Head of caudate nucleus (tissue), 42 donors: ENCODE results near the gene FILIP1.
A peak's percentile ranks its signal among the peaks of the same experiment; 100 is the strongest.

Source experiments
- DNase-seq, 42 donors: peaks; one replicate each; pipeline versions ENCODE4 v3.0.0 to v3.0.0-alpha.2; 2020 to 2021; ENCODE audit warnings: mixed read lengths in 7 of 42
- intact Hi-C: fragments of 100-400 bp; cut with DNase I; formaldehyde crosslinking; loops from one replicate; pipeline ENCODE4 v1.15.0; 2022

FILIP1 gene

DNA sequence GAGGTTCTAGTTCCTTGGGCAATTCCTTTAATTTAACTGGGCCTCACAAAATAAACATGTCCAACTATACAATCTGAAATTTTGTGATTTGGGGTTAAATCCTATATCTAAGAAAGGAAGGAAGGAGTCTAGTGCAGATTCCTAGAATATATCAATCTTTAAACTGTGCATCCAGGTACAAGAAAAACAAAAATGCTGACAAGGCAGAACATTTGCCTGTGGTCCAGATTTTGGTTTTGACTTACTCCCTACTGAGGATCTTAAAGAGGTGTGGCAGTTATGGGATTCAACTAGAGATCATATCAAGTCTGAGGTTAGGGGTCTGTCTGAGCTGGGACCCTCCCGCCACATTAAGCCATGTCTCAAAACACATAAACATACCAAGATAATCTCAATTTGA, 232.3 kb downstream of the FILIP1 start:
- intact Hi-C loops, result no loop called here
- no peak for DNase-seq

DNA sequence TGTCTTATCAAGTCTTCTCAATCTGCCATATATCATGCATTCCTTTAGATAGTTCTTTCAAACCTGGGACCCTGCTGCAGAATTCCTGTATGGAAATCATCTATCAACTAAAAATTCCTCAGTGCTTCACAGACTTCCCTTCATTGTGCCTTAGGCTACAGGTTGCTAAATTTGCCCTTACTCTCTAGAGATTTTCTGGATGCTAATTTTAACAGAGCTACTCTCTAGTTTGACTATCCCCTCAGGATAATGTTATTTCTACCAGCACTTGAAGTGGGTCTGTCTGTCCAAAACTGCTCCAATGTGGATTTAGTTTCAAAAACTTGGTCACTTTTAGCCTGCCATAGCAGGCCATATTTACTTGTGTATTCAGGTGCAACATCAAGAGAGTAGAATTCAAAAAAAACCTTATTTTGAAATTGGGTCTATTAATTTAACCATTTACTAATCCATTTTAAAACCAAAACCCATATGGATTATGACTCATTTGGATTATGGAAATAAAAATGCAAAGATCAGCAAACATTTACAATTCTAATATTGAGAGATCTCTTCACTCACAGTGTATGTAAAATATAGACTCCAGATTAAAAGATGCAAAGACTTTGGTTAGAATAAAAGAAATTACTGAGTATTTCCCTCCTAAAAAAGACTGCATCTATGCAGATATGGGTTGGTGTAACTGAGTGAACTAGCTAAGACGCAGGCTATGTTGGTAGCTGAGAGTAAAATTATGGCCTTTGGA, 236.1 kb downstream of the FILIP1 start:
- intact Hi-C loops, result no loop called here

DNA sequence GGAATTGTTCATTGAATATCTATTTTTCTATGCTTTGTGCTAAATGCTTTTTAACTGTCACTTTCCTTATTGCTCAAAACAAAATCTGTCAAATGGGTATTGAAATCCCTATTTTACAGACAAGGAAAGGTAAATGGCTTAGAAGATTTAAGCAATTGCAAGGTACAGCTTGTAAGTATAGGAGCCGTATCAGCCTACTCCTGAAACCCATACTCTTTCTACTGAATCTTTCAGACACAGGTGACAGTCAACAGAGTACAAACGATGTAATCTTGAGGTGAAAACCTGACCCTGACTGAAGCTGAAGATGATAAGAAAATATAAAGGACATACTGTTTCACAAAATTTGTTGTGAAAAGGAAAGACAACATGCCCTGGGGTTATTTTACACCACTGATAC, 243.0 kb downstream of the FILIP1 start:
- intact Hi-C loops, result no loop called here

More for the DNA sequence above, 236.1 kb downstream of the FILIP1 start:
- DNase-seq, result no peak

DNA sequence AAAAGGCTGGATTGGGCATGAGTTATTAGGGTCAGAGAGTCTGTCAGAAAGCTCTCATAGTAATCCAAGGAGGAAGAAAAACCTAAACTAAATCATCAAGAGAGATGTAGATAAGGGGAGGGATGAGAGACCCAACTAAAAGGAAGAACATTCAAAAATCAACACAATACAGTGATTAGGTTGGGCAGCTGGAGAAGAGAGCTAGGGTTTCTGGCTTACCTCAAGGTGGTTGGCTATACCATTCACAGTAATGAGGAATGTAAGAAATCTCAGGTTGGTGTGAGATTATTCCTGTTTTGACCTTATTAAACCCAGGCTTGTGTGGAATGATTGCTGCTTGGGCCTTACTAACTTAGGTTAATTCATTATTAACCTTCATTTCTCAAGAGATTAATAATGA, 243.8 kb downstream of the FILIP1 start:
- DNase-seq, result no peak

More for the DNA sequence above, 243.0 kb downstream of the FILIP1 start:
- DNase-seq, result no peak

GRCh38 chr6:75246386-75246785, 247.2 kb downstream of the FILIP1 start:
- DNase-seq, result no peak
- intact Hi-C loops, result no loop called here

More for the DNA sequence above, 243.8 kb downstream of the FILIP1 start:
- intact Hi-C loops, result no loop called here

GRCh38 chr6:75244063-75244584, 249.5 kb downstream of the FILIP1 start:
- DNase-seq, result peak in 10 of 42 donors; percentile 4 to 47 (median 18)
- intact Hi-C loops, result no loop called here

DNA sequence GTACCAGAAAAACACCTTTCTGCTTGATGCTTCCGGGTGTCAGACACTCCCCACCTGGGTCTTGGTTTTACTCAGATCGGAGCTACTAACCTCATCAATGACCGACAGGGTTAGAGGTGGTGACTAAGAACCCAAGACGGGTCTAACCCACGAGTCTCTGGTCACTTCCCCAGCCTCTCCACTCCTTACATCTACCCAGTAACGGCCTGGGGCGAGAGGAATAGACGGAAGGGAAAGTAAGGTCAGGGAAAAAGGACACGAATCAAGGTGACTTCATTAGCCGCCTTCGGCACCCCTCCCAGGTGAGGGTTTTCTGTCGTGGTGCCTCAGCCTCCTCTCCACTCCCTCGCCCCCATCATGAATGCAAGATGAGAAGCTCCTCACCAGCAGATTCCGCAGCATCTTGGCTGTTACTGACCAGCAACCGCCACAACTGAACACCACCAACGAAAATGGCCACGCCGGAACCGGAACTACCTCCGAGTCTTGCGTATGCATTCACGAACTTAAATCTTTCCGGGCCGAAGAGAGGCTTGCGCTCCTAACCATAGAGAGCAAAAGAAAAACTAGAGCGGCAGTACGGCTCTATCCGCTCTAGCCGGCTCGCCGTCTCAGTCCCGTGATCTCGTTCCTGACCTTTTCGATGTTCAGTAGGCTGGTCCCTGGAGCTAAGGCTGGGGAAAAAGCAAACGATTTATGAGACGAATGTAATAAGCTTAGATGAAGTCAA, 250.1 kb downstream of the FILIP1 start, which contains the start of gene COX7A2:
Gene COX7A2, minus strand, starts transcription at position 469 of the 730 bp plus-strand sequence. Its CDS starts 67 bp downstream, at position 402.
- intact Hi-C loops, result no loop called here

More for the DNA sequence above, 250.1 kb downstream of the FILIP1 start, which contains the start of gene COX7A2:
- DNase-seq, result peak; percentile 86 to 98 (median 95)
